ENCODE results near the gene LRIT2. TPM values are rescaled to one million over a fixed set of nuclear protein-coding genes. Genes with fewer than 3 reads are reported as not detected.
A peak's percentile ranks its signal among the peaks of the same experiment; 100 is the strongest.

LRIT2 gene
- total RNA-seq, 1 experiment from 2014 or later: not detected

GRCh38 chr10:84196941-84197340 lies 28.4 kb downstream of the LRIT2 start:
- POLR2A ChIA-PET (ENCODE audit: low non-redundant PET): no interaction called here
- TF ChIP-seq EZH2 (IDR thresholded peaks at IDR 0.05; ENCODE audit: borderline replicate concordance, low read depth, low read length, poor library complexity, severe bottlenecking): no peak
- TF ChIP-seq CTCF (conservative IDR thresholded peaks at IDR 0.05; ENCODE audit: low read depth, low read length): no peak
- H3K9me3 ChIP-seq (ENCODE audit: low read depth, low read length, poor library complexity, severe bottlenecking): no peaks in the 10 kb centered on the region
- no peaks in the 10 kb centered on the region for H3K36me3 ChIP-seq (ENCODE audit: insufficient read depth, low read length, poor library complexity, severe bottlenecking)
- H3K4me1 ChIP-seq (ENCODE audit: insufficient read depth, low read length, poor library complexity, severe bottlenecking): no peaks in the 10 kb centered on the region
- DNase-seq (ENCODE audit: low spot score): no peak
- CTCF ChIA-PET: no interaction called here
- BruUV-seq (replicated peaks): no TSS peak
- no peak overlapping the region for H3K27ac ChIP-seq (ENCODE audit: low read depth, low read length, poor library complexity, severe bottlenecking)
- H3K27me3 ChIP-seq (replicated peaks; ENCODE audit: insufficient read depth, low read depth, low read length, poor library complexity): peaks cover 76% of the 10 kb centered on the region
- intact Hi-C loops (cut with micrococcal nuclease; ENCODE audit: unreplicated experiment): no loop called here
- H3K4me3 ChIP-seq (ENCODE audit: low read depth, low read length, poor library complexity, severe bottlenecking): no peak overlapping the region

- intact Hi-C loops (cut with micrococcal nuclease; ENCODE audit: unreplicated experiment): no loop called here
- Histone ChIP-seq H3K27ac (ENCODE audit: low read depth, low read length, poor library complexity, severe bottlenecking) (no peak overlapping the region), H3K4me1 (ENCODE audit: insufficient read depth, low read length, poor library complexity, severe bottlenecking) (no peaks in the 10 kb centered on the region), H3K4me3 (ENCODE audit: low read depth, low read length, poor library complexity, severe bottlenecking) (no peak overlapping the region), H3K36me3 (ENCODE audit: insufficient read depth, low read length, poor library complexity, severe bottlenecking) (no peaks in the 10 kb centered on the region), H3K9me3 (ENCODE audit: low read depth, low read length, poor library complexity, severe bottlenecking) (no peaks in the 10 kb centered on the region), H3K27me3 (replicated peaks; ENCODE audit: insufficient read depth, low read depth, low read length, poor library complexity) (peaks cover 82% of the 10 kb centered on the region)
- DNase-seq (ENCODE audit: low spot score): no peak
- no TSS peak for BruUV-seq (replicated peaks)
- TF ChIP-seq EZH2 (IDR thresholded peaks at IDR 0.05; ENCODE audit: borderline replicate concordance, low read depth, low read length, poor library complexity, severe bottlenecking) (no peak), CTCF (conservative IDR thresholded peaks at IDR 0.05; ENCODE audit: low read depth, low read length) (no peak)
- ChIA-PET CTCF (no interaction called here), POLR2A (ENCODE audit: low non-redundant PET) (no interaction called here)
Observed at GRCh38 chr10:84196083-84196482, 29.3 kb downstream of the LRIT2 start.

- no peaks in the 10 kb centered on the region for H3K36me3 ChIP-seq (ENCODE audit: insufficient read depth, low read length, poor library complexity, severe bottlenecking)
- no peaks in the 10 kb centered on the region for H3K4me1 ChIP-seq (ENCODE audit: insufficient read depth, low read length, poor library complexity, severe bottlenecking)
- intact Hi-C loops (cut with micrococcal nuclease; ENCODE audit: unreplicated experiment): no loop called here
- no peak overlapping the region for H3K27ac ChIP-seq (ENCODE audit: low read depth, low read length, poor library complexity, severe bottlenecking)
- DNase-seq (ENCODE audit: low spot score): no peak
- no peaks in the 10 kb centered on the region for H3K9me3 ChIP-seq (ENCODE audit: low read depth, low read length, poor library complexity, severe bottlenecking)
- ChIA-PET POLR2A (ENCODE audit: low non-redundant PET) (no interaction called here), CTCF (no interaction called here)
- H3K4me3 ChIP-seq (ENCODE audit: low read depth, low read length, poor library complexity, severe bottlenecking): peak overlapping the region; percentile 36
- TF ChIP-seq CTCF (conservative IDR thresholded peaks at IDR 0.05; ENCODE audit: low read depth, low read length): no peak
- no peak for TF ChIP-seq EZH2 (IDR thresholded peaks at IDR 0.05; ENCODE audit: borderline replicate concordance, low read depth, low read length, poor library complexity, severe bottlenecking)
- H3K27me3 ChIP-seq (replicated peaks; ENCODE audit: insufficient read depth, low read depth, low read length, poor library complexity): peaks cover 87% of the 10 kb centered on the region
- no TSS peak for BruUV-seq (replicated peaks)
Observed at GRCh38 chr10:84195044-84195830, 30.1 kb downstream of the LRIT2 start.
